Lung (tissue), 12 donors: ENCODE data around the gene CSGALNACT2. TPM values are rescaled to one million over a fixed set of nuclear protein-coding genes. Genes with fewer than 3 reads are reported as not detected.

Experiments
- ATAC-seq: fragments of 200-7000 bp; cut with Tn5 transposase; one replicate; pipeline ENCODE4 v1.9.1; 2020; ENCODE audit warnings: moderate number of reproducible peaks; ENCODE audit not compliant: insufficient read depth, low FRiP score
- DNase-seq, 3 donors: peaks; one replicate each; pipeline ENCODE4 v3.0.0-alpha.2; 2013 to 2017
- H3K27ac ChIP-seq, 2 donors: one replicate each; pipeline ENCODE4 v1.5.1; 2013; ENCODE audit warnings: mild to moderate bottlenecking in 2 of 2, moderate library complexity in 2 of 2, control low read depth in 1 of 2, inconsistent platforms in 1 of 2, low read depth in 1 of 2, low read length in 1 of 2
- H3K27me3 ChIP-seq, 3 donors: one replicate each; pipeline ENCODE4 v1.5.1; 2013; ENCODE audit warnings: low read length in 2 of 3; ENCODE audit not compliant: control insufficient read depth in 3 of 3, insufficient read depth in 3 of 3
- H3K36me3 ChIP-seq, 4 donors: one replicate each; pipeline ENCODE4 v1.5.1; 2013; ENCODE audit warnings: low read length in 4 of 4, mild to moderate bottlenecking in 1 of 4, moderate library complexity in 1 of 4; ENCODE audit not compliant: control insufficient read depth in 4 of 4, insufficient read depth in 4 of 4
- H3K4me1 ChIP-seq, 5 donors: one replicate each; pipeline ENCODE4 v1.5.1; 2013; ENCODE audit warnings: low read length in 5 of 5, mild to moderate bottlenecking in 2 of 5, moderate library complexity in 1 of 5; ENCODE audit not compliant: control insufficient read depth in 5 of 5, insufficient read depth in 5 of 5
- H3K4me3 ChIP-seq: one replicate; pipeline ENCODE4 v1.5.1; 2013; ENCODE audit warnings: mild to moderate bottlenecking, control low read depth, moderate library complexity
- H3K9ac ChIP-seq, 2 donors: one replicate each; pipeline ENCODE4 v1.5.1; 2013; ENCODE audit warnings: low read length in 2 of 2, control low read depth in 1 of 2; ENCODE audit not compliant: insufficient read depth in 1 of 2
- H3K9me3 ChIP-seq, 4 donors: one replicate each; pipeline ENCODE4 v1.5.1; 2013; ENCODE audit warnings: low read length in 3 of 4, mild to moderate bottlenecking in 1 of 4, moderate library complexity in 1 of 4; ENCODE audit not compliant: control insufficient read depth in 4 of 4, insufficient read depth in 3 of 4
- WGBS, 2 donors: extraction: QIAGEN DNeasy Blood & Tissue Kit; methylation state at CpG; one replicate each; pipeline ENCODE4 v1.1.7; 2013; 5-methylcytosine and 5-hydroxymethylcytosine counted together
- polyA plus RNA-seq, 2 donors: library from polyadenylated mRNA; stranded (reverse); fragments of 200-250 nt; gene quantifications; one replicate each; pipeline ENCODE4 v1.2.1, GENCODE V29; 2013
- total RNA-seq, 2 donors: library from RNA; depleted of rRNA in 1 of 2; stranded (reverse); fragments of >200 nt in 1 of 2; gene quantifications; one replicate each; pipeline ENCODE4 v1.2.1, GENCODE V29; 2014 to 2021
- TF ChIP-seq, protein P1 (sequence below): IDR thresholded peaks from 2 replicates; pipeline ENCODE4 v1.5.1; 2012; ENCODE audit warnings: mild to moderate bottlenecking; ENCODE audit errors: control extremely low read depth, extremely low read depth
- donor health status: control.
- donor health status: control.
- donor health status: Bipolar disorder and iron deficiency.
- donor health status: healthy.
- donor health status: DM: yes; HTN: yes; CAD: no.

The CSGALNACT2 gene
- total and polyA plus RNA-seq, 4 donors: 9.8 to 48.4 (median 33.3) TPM

DNA sequence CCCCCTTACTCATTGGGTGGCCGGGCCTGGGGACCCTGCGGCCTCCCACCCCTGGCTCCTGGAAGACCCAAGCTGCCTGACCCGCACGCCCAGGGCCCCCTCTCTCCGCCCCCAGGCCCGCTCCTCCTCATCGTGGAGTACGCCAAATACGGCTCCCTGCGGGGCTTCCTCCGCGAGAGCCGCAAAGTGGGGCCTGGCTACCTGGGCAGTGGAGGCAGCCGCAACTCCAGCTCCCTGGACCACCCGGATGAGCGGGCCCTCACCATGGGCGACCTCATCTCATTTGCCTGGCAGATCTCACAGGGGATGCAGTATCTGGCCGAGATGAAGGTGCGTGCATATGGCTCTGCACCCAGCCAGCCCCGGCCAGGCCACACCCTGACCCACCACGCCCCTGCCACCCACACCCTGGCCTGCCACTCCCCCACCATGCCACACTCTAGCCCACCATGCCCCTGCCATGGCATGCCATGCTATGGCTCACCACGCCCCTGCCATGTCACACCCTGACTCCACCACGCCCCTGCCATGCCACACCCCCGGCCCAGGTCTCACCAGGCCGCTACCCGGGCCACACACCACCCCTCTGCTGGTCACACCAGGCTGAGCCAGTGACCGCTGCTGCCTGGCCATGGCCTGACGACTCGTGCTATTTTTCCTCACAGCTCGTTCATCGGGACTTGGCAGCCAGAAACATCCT is 18.7 kb upstream of the CSGALNACT2 start:
- no peaks in the 10 kb centered on the region for H3K27me3 ChIP-seq
- ATAC-seq: no peak
- H3K9ac ChIP-seq: no peak overlapping the region
- TF ChIP-seq, protein P1, sequence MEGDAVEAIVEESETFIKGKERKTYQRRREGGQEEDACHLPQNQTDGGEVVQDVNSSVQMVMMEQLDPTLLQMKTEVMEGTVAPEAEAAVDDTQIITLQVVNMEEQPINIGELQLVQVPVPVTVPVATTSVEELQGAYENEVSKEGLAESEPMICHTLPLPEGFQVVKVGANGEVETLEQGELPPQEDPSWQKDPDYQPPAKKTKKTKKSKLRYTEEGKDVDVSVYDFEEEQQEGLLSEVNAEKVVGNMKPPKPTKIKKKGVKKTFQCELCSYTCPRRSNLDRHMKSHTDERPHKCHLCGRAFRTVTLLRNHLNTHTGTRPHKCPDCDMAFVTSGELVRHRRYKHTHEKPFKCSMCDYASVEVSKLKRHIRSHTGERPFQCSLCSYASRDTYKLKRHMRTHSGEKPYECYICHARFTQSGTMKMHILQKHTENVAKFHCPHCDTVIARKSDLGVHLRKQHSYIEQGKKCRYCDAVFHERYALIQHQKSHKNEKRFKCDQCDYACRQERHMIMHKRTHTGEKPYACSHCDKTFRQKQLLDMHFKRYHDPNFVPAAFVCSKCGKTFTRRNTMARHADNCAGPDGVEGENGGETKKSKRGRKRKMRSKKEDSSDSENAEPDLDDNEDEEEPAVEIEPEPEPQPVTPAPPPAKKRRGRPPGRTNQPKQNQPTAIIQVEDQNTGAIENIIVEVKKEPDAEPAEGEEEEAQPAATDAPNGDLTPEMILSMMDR: no peak
- no peak overlapping the region for H3K4me3 ChIP-seq
- no peaks in the 10 kb centered on the region for H3K9me3 ChIP-seq
- H3K4me1 ChIP-seq: peaks cover 0 to 12% (median 5%) of the 10 kb centered on the region in 5 donors
- 91% methylated on average over 29 to 31 of the region's 31 CpGs for WGBS, 2 donors
- H3K27ac ChIP-seq: no peak overlapping the region
- no peaks in the 10 kb centered on the region for H3K36me3 ChIP-seq
- peak in 1 of 3 donors; percentile 19 for DNase-seq

DNA sequence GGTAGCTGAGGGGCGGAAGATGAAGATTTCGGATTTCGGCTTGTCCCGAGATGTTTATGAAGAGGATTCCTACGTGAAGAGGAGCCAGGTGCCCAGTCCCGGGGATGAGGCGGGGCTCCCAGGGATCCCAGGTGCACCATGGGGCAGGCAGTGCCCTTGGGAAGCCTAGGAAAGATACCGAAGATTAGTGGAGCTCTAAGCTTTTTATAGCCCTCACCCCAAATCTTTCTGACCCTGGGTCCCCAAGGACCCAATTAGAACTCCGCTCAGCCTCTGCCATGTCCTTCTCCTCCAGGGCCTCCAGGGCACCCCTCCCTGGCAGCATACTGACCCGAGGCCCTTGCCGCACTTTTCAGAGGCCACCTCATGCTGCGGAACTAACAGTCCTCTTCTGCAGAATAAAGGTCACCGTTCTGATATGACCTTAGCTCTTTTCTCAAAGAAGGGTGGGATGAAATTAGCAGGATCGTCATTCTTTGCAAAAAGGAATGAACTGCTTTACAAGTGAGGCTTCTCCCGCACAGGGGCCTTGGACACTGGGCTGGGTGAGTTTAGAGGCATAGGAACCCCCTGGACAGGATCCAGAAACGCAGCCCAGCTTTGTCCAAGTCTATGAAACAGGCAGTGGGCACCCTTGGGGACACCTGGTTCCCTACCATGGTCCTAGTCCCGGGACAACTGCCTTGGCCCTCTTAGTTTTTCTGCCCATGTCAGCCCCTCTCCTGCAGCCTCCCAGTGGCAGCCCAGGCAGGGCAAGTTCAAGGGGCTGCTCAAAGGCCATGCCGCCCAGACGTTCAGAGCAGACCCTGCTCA is 17.9 kb upstream of the CSGALNACT2 start:
- Histone ChIP-seq H3K36me3 (no peaks in the 10 kb centered on the region), H3K9me3 (no peaks in the 10 kb centered on the region), H3K27me3 (no peaks in the 10 kb centered on the region), H3K4me1 (peaks cover 0 to 12% (median 5%) of the 10 kb centered on the region in 5 donors), H3K9ac (no peak overlapping the region), H3K4me3 (no peak overlapping the region), H3K27ac (no peak overlapping the region)
- DNase-seq (no peak), ATAC-seq (no peak)
- TF ChIP-seq, protein P1: no peak
- 70 to 82% methylated on average over 19 of the region's 19 CpGs for WGBS, 2 donors

DNA sequence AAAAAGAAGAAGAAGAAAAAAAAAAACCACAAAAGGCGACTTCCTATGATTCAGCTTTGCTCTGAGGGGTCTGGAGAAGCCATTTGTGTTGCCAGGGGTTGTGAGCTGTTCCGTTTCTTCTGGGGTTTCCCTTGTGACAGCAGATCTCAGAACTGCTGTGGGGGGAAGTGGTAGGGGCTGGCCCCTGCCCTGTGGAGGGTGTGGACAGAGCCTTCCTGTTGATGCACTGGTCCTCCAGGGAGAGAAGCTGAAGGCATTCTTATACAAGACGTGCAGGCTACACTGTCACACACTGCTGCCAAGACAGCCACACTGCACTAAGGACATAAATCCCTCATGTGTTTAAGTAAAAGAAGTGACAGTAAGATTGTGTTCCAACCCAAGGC is 17.3 kb upstream of the CSGALNACT2 start:
- 24 to 46% methylated on average over 3 of the region's 3 CpGs for WGBS, 2 donors
- ATAC-seq: peak; percentile 48
- peaks cover 0 to 12% (median 5%) of the 10 kb centered on the region in 5 donors for H3K4me1 ChIP-seq

More for the DNA sequence above, 17.3 kb upstream of the CSGALNACT2 start:
- H3K9me3 ChIP-seq: no peaks in the 10 kb centered on the region
- H3K27me3 ChIP-seq: no peaks in the 10 kb centered on the region
- H3K36me3 ChIP-seq: no peaks in the 10 kb centered on the region
- DNase-seq: peak; percentile 52 to 76 (median 57)
- no peak overlapping the region for H3K27ac ChIP-seq
- TF ChIP-seq, protein P1: no peak
- no peak overlapping the region for H3K9ac ChIP-seq
- no peak overlapping the region for H3K4me3 ChIP-seq
